OCI-LY3 (cell line): ENCODE results near the gene STIM2.

Experiments used
- H2AFZ ChIP-seq: fragments of 200-600, 300-600 bp; shearing (Covaris generic); 2 replicates; pipeline ENCODE4 v1.6.0; 2014; ENCODE audit warnings: antibody characterized with exemption, low read depth, low read length
- H3K27ac ChIP-seq: fragments of 200-600, 300-600 bp; sonication (generic); 2 replicates; pipeline ENCODE4 v1.5.1; 2014; ENCODE audit warnings: mild to moderate bottlenecking, low read length, moderate library complexity, mixed read lengths
- H3K27me3 ChIP-seq: fragments of 200-600, 300-600 bp; sonication (generic); 2 replicates; pipeline ENCODE4 v1.6.1; 2014; ENCODE audit warnings: low read depth, low read length, mixed read lengths
- H3K36me3 ChIP-seq: fragments of 200-600, 300-600 bp; sonication (generic); replicated peaks from 2 replicates; pipeline ENCODE3; 2014; ENCODE audit warnings: low read depth, low read length, mixed read lengths
- H3K4me1 ChIP-seq: fragments of 300-600, 200-600 bp; sonication (generic); 2 replicates; pipeline ENCODE4 v1.6.1; 2014; ENCODE audit warnings: low read length, mixed read lengths
- H3K4me2 ChIP-seq: fragments of 200-600, 300-600 bp; sonication (generic); 2 replicates; pipeline ENCODE4 v1.6.1; 2014; ENCODE audit warnings: low read length, mixed read lengths
- H3K4me3 ChIP-seq: fragments of 300-600, 200-600 bp; sonication (generic); 2 replicates; pipeline ENCODE4 v1.5.1; 2014; ENCODE audit warnings: antibody characterized with exemption, mild to moderate bottlenecking, low read length, moderate library complexity
- H3K79me2 ChIP-seq: fragments of 300-600, 200-600 bp; shearing (Covaris generic); 2 replicates; pipeline ENCODE4 v1.6.1; 2014; ENCODE audit warnings: mild to moderate bottlenecking, low read length, mixed read lengths
- H3K9ac ChIP-seq: fragments of 300-600, 200-600 bp; shearing (Covaris generic); 2 replicates; pipeline ENCODE4 v1.6.0; 2014; ENCODE audit warnings: mild to moderate bottlenecking, low read length, moderate library complexity
- H3K9me3 ChIP-seq: fragments of 200-600, 300-600 bp; shearing (Covaris generic); 2 replicates; pipeline ENCODE4 v1.6.1; 2014; ENCODE audit warnings: low read length, mixed read lengths; ENCODE audit not compliant: insufficient read depth
- H4K20me1 ChIP-seq: fragments of 200-600, 300-600 bp; sonication (generic); 2 replicates; pipeline ENCODE4 v1.6.1; 2016; ENCODE audit warnings: low read length, mixed read lengths; ENCODE audit not compliant: insufficient read depth
- EZH2phosphoT487 ChIP-seq: fragments of 200-600 bp; shearing (Covaris generic); IDR thresholded peaks from 2 replicates; pipeline ENCODE4 v1.6.1; 2018; ENCODE audit warnings: antibody characterized with exemption, mixed run types, low read depth
- TF ChIP-seq, protein P1 (sequence below): fragments of 200-600, 300-600 bp; sonication (generic); IDR thresholded peaks from 2 replicates; pipeline ENCODE4 v1.5.1; 2014; ENCODE audit warnings: antibody characterized with exemption, low read length, low read depth

STIM2 gene

DNA sequence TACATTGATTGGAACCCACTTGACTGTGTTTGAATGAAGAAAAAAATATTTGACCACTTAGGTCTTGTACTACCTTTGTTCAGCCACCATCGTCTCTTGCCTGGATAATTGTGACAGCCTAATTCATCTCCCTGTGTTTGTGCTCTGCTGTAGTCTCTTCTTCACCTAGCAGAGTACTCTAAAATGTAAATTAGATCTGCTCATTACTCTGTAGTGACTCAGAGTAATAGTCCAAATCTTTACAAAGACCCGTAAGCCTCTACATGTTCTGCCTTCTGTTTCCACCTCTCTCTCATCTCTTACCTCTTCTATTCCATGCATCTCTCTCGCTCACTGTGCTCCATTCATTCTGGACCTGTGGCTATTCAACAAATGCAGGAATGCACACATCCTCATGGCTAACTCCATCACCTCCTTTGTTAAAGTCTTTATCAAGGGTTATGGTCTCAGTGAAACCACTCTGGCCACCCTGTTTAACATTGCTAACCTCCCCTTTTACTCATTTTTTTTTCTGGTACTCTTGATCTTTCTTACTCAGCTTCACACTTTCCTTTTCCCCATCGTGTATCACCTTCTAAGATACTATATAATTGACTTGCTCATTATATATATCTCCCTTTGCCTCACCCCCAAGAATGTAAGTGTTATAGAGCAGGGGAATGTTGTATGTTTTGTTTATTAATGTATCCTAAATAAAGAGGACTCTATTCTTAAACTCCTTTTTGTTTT lies 98.4 kb downstream of the STIM2 start:
- no peak overlapping the region for H3K4me3 ChIP-seq
- no peaks in the 10 kb centered on the region; the same call in 1 of the 2 replicates for H3K79me2 ChIP-seq
- H3K9me3 ChIP-seq, result no peaks in the 10 kb centered on the region
- H3K4me2 ChIP-seq, result no peak overlapping the region
- H3K27ac ChIP-seq, result no peak overlapping the region
- no peaks in the 10 kb centered on the region for H3K36me3 ChIP-seq
- H3K4me1 ChIP-seq, result peaks cover 6% of the 10 kb centered on the region
- H4K20me1 ChIP-seq, result no peaks in the 10 kb centered on the region; the same call in 1 of the 2 replicates
- no peaks in the 10 kb centered on the region for H3K27me3 ChIP-seq
- H3K9ac ChIP-seq, result no peak overlapping the region
- no peak overlapping the region for H2AFZ ChIP-seq
- TF ChIP-seq, protein P1, sequence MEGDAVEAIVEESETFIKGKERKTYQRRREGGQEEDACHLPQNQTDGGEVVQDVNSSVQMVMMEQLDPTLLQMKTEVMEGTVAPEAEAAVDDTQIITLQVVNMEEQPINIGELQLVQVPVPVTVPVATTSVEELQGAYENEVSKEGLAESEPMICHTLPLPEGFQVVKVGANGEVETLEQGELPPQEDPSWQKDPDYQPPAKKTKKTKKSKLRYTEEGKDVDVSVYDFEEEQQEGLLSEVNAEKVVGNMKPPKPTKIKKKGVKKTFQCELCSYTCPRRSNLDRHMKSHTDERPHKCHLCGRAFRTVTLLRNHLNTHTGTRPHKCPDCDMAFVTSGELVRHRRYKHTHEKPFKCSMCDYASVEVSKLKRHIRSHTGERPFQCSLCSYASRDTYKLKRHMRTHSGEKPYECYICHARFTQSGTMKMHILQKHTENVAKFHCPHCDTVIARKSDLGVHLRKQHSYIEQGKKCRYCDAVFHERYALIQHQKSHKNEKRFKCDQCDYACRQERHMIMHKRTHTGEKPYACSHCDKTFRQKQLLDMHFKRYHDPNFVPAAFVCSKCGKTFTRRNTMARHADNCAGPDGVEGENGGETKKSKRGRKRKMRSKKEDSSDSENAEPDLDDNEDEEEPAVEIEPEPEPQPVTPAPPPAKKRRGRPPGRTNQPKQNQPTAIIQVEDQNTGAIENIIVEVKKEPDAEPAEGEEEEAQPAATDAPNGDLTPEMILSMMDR, result no peak
- TF ChIP-seq EZH2phosphoT487, result no peak

DNA sequence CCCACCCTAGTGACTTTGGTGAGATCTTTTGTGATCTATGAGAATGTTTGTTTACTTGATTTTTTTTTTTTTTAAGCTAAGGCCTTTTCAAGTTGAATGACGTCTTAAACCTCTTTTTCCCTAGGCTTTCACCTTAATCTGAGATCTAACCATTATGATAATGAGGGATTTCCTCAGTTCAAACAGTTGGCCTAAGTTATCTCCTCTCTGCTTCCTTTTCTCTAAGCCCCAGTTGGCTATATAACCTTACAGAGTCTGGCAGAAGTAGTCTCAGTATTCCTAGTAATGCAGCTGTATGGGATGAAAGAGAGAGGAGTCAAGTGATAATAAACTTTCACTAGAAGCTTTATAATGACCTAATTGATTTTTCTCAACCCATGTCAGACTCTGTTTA lies 99.0 kb downstream of the STIM2 start:
- Histone ChIP-seq H3K27me3 (no peaks in the 10 kb centered on the region), H3K27ac (no peak overlapping the region)

DNA sequence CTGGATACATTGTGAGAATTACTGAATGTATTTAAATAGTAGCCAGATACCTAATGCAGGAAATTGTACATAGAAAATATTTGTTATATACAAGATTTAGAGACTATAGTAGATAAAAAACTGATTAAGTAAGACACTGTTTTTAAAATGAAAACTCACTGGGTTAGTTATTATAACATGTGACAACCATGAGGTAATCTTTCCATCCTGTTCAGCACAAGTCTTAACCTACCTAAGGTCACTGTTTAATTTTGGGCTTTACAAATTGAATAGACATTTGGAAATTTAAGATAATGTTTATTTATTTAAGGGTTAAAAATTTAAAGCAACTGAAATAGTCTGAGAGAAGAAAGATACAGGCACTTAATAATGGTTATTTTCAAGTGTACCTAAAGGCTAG lies 102.1 kb downstream of the STIM2 start:
- H3K27ac ChIP-seq, result no peak overlapping the region
- H3K4me2 ChIP-seq, result no peak overlapping the region
- TF ChIP-seq EZH2phosphoT487, result no peak
- TF ChIP-seq, protein P1, result no peak
- no peak overlapping the region for H3K4me3 ChIP-seq
- no peaks in the 10 kb centered on the region for H3K79me2 ChIP-seq
- H2AFZ ChIP-seq, result no peak overlapping the region
- no peaks in the 10 kb centered on the region for H4K20me1 ChIP-seq
- H3K36me3 ChIP-seq, result no peaks in the 10 kb centered on the region
- H3K27me3 ChIP-seq, result no peaks in the 10 kb centered on the region
- H3K9me3 ChIP-seq, result no peaks in the 10 kb centered on the region
- no peaks in the 10 kb centered on the region for H3K4me1 ChIP-seq
- no peak overlapping the region for H3K9ac ChIP-seq

More for the DNA sequence above, 99.0 kb downstream of the STIM2 start:
- Histone ChIP-seq H2AFZ (no peak overlapping the region), H3K79me2 (no peaks in the 10 kb centered on the region; the same call in 1 of the 2 replicates), H3K9ac (no peak overlapping the region), H3K9me3 (no peaks in the 10 kb centered on the region), H4K20me1 (no peaks in the 10 kb centered on the region), H3K4me2 (no peak overlapping the region), H3K4me1 (peaks cover under 1% of the 10 kb centered on the region), H3K4me3 (no peak overlapping the region), H3K36me3 (no peaks in the 10 kb centered on the region)
- TF ChIP-seq EZH2phosphoT487, result no peak
- TF ChIP-seq, protein P1, result no peak

DNA sequence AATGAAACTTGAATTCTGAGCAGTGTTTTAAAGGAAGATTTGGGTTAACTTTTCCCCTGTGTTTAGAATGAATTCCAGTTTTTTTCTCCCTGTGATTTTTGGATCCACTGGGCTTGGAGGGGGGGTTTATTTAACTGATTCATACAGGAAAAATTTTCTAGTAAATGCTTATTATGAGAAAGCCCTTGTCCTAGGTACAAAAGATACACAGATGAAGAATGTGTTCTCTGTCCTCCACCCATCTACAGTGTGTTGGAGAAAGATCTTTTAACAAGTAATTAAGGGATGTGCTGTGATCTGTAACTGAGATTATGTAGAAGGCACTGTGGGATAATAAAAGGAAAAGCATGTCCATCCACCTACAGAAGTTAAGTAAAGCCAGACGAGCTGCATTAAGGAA lies 103.9 kb downstream of the STIM2 start:
- Histone ChIP-seq H3K4me2 (no peak overlapping the region), H3K9ac (no peak overlapping the region), H2AFZ (no peak overlapping the region), H3K79me2 (no peaks in the 10 kb centered on the region), H3K36me3 (no peaks in the 10 kb centered on the region), H3K4me3 (no peak overlapping the region), H3K27ac (no peak overlapping the region), H3K9me3 (no peaks in the 10 kb centered on the region), H3K27me3 (no peaks in the 10 kb centered on the region), H4K20me1 (no peaks in the 10 kb centered on the region), H3K4me1 (no peaks in the 10 kb centered on the region)
- no peak for TF ChIP-seq EZH2phosphoT487
- TF ChIP-seq, protein P1, result no peak
